GM21515 (cell line): ENCODE results near the gene ARF6.
"Not testable (repeated sequence)": the region's sequence is repeated elsewhere in the genome, so short reads cannot be mapped to it uniquely, and the experiment has no call there.

ENCODE experiments used
- ATAC-seq: cut with Tn5 transposase; IDR thresholded peaks from one replicate; pipeline ENCODE4 v1.9.1; 2021; ENCODE audit not compliant: unreplicated experiment

Gene ARF6

DNA sequence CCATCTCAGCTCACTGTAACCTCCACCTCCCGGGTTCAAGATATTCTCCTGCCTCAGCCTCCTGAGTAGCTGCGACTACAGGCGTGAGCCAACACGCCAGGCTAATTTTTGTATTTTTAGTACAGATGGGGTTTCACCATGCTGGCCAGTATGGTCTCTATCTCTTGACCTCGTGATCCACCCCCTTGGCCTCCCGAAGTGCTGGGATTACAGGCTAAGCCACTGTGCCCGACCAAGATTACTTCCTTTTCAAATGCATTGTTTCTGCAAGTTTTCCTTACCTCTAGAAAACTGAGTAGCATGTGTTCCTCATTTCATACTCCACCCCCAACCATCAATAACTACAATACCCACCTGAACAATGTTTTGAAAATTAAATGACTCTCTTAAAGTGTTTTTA is 13.1 kb downstream of the ARF6 start:
- no peak for ATAC-seq

DNA sequence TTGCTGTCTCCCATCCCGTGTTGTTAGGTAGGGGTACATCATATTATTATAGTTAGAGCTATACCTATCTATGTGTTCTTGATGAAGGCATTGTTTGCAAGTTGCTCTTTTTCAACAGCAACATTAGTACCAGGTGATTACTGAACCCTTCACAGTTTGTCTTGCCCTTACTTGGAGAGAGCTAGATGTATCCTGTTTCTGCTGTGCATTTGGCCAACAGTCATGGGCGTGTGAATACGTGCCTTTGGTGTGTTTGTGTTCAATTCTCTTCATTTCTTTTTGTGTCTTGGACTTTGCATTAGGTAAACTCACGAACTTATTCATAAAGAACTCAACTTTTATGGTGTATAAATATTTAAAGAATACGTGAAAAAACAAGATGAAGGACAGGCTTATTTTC is 14.3 kb downstream of the ARF6 start:
- ATAC-seq: no peak

DNA sequence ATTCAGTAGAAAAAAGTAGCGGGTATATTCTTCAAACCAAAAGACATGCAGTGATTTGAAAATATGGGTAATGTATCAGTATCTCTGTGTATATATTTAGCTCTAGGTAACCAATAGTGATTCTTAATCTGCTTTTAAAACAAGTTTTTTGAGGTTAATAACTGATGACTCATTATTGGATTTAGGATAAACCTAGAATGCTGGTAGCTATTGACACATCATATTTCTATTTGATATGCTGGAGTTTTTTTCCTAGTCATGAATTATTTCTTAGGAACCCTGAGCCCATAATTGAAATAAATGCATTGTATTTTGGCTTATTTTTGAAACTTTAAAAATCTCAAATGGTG is 15.5 kb downstream of the ARF6 start:
- no peak for ATAC-seq

DNA sequence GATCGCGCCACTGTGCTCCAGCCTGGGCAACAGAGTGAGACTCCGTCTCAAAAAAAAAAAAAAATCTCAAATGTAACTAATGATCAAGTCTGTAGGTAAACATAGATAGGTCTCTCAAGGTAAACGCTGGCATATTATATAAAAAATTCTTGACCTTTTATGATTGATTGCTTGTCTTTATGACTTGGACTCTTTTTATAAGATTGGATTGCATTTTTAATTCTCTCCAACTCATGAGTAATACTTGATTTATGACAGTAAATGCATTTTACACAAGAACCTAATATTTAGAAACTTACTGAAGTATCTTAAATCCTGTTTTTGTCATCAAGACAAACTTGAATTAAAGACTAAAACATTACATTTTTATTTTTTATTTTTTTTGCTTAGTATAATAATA is 16.1 kb downstream of the ARF6 start:
- ATAC-seq: no peak

DNA sequence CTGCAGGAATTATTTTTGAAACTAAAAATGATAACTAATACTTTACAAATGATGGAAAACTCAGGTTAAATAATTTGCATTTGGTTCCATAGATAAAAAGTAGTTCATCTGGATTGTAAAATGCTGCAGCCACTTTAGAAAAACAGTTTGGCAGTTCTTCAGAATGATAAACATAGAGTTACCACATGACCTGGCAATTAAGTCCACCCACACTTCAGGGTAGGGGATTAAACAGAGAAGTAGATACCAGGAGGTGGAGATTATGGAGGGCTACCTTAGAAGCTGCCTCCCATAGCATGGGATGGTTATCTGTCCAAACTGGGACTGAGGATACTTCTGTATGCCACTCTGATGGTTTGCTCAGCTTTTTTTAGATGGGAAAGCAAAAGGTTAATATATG is 22.2 kb downstream of the ARF6 start:
- no peak for ATAC-seq

DNA sequence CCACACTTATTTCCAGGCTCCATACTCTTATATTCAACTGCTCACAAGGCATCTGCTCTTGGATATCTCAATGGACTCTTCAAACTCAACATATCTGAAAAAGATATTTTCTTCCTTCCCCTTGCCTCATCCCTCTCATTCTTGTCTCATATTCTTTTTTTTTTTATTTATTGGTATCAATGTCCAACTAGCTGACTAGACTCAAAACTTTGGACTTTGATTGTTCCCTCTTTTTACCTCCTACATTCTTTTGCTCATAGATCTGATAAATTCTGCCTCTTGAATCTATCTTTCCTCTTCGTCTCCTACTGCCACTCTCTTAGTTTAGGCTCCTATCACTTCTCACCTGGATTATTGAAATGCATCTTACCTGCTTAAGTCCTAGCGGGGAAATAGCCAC is 25.8 kb downstream of the ARF6 start:
- no peak for ATAC-seq

DNA sequence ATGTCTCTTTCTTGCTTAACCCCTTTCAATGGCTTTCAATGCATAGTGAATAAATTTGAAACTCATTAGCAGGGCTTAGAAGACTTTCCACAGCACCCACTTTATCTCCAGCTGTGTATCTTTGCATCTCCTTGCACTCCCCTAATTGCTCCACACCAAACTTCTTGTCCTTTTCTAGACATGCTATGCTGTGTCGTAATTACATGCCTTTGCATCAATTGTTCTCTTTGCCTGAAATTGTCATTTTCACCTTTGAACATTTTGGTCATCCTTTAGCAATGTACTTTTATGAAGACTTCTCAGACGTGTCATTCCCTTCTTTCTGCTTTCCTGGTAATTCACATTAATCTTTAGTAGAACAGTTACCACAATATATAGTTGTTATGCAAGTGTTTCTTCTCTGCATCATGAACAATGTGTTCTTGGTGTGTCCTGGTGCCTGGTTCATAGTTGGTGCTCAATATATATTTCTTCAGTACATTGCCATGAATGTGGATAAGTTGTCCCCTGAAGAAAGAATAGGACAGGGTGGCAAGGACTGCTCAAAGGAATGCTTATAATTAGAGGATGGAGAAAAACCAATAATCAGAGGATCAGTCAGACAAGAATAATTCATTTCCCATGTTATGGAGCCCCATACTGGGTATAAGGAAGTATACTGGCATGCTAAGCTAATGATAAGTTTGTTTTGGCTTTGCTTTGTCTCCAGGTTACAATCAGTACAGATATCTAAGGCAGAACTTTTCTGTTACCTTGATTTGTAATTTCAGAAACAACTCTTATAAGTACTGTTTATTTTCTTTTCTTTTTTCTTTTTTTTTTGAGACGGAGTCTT is 27.2 kb downstream of the ARF6 start:
- no peak for ATAC-seq

DNA sequence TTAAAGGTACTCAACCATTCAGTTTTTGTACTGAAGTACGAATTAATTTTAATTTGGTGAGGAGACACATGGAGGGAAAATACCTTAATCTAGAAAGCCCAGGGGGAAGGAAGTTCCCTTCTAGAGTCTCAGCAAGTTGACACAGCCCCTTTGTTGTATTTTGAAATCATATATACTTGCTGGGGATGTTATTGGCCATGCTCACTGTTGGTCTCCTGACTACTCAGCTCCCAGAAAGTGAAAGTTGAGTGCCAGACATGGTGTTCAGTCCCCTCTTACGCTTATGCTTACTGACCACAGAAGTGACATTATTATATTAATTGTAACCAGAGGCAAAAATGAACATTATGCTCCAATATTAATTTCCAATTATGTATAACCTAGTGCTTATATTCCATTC is 28.1 kb downstream of the ARF6 start:
- ATAC-seq: no peak

DNA sequence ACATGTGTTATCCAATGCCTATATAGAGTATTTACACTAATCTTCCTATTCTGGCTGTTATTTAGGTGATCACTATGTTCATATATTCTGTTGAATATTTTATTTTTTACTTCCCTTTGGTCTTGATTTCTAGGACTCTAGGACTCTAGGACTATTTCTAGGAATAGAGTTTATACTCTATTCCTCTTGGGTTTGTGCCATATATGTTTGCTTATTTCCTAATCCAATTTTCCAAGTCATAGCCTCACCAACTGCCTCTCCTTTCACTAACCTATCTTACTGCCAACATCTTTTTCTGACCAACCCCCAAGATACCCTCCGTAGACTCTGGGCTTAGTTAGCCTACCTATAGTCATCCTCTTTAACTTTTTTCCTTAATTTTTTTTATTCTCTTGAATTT is 28.5 kb downstream of the ARF6 start:
- no peak for ATAC-seq

DNA sequence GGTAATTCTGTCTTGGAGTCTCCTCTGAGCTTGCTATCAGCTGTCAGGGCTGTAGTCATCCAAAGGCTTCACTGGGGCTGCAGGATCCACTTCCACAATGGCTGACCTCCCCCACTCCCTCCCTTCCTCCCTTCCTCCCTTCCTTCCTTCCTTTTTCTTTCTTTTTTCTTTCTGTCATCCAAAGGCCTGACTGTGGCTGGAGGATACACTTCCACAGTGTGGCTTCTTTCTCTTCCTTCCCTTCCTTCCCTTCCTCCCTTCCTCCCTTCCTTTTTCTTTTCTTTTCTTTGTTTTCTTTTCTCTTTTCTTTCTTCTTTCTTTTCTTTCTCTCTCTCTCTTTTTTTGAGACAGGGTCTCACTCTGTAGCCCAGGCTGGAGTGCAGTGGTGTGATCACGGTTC is 30.6 kb downstream of the ARF6 start:
- ATAC-seq: no peak

DNA sequence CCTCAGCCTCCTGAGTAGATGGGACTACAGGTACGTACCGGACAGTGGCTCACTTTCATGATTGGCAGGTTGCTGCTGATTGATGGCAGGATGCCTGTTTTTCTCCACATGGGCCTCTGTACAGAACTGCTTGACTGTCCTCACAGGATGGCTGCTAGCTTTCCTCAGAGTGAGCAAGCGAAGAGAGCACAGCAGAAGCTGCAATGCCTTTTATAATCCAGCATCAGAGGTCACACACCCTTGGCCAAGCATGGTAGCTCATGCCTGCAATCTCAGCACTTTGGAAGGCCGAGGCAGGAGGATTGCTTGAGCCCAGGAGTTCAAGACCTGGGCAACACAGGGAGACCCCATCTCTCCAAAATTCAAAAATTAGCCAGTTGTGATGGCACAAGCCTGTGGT is 31.0 kb downstream of the ARF6 start:
- ATAC-seq: no peak

DNA sequence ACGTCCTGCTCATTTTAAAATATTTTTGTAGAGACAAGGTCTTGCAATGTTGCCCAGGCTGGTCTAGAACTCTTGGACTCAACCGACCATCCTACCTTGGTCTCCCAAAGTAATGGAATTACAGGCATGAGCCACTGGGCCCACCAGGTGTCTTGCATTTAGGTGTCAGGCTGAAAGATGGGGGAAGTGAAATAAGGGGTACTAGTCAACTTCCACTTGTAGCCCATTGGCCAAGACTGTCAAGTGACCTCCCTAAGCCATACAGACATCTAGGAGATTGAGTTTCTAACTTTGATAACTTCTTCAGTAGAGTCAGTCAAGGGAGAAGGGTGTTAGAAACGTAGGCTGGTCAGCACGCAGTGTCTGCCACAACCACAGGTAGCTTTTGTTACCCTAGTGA is 32.0 kb downstream of the ARF6 start:
- ATAC-seq: no peak

DNA sequence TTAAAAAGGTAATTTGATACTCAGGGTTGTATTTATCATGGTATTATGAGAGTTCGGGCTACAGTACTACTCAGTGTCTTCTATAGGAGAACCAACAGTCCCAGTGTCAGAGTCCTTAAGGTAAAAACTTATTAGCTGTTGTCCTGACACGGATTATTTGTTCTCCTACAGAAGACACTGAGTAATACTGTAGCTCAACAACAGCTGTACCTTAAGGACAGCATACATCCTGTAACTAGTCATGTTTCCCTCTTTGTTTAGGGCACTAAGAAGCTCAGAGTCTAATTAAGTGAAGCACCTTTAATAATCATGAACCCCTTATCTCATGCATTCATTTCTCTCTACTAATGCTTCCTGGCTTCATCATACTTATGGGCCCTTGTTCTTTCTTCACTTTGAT is 33.9 kb downstream of the ARF6 start:
- ATAC-seq: no peak

DNA sequence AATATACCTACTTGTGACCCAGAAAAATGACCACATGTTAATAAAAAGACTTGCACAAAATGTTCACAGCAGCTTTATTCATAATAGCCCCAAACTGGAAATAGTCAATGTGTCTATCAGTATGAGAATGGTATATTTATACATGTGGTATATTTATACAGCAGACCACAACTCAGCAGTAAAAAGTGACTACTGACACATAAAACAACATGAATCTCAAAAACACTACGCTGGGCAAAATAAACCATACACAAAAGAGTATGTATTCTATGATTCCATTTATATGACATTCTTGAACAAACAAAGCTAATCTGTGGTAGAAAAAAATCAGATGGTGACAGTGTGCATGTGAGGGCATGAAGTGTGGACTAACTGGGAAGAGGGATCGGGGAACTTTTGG is 35.1 kb downstream of the ARF6 start:
- no peak for ATAC-seq

DNA sequence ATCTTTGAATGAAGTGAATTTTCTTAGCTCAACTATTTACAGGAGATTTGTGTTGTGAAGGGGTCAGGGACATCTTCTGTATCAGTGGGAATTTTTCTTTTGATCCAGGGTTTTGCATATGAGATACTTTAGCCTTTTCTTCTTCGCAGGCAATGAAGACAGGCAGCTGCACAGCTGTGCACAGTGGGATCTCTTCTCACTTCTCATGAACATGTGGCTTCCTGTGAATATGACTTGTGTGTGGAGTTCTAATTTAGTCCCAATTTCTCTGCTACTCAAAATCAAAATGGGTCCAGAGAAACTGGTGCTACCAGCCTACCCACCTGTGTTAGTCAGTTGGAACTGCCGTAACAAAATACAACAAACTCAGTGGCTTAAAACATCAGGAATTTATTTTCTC is 37.8 kb downstream of the ARF6 start:
- no peak for ATAC-seq

DNA sequence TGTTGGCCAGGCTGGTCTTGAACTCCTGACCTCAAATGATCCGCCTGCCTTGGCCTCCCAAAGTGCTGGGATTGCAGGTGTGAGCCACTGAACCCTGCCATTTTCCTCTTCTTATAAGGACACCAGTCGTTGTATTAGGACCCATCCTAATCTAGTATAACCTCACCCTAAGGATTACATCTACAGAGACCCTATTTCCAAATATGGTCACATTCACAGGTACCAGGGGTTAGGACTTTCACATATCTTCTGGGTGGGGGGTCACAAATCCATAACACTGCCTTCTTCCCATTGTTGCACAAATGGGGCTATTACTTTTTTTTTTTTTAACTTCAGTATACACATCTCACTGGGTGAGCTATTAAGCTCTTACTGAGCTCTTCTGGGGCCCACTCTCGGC is 38.6 kb downstream of the ARF6 start:
- no peak for ATAC-seq

DNA sequence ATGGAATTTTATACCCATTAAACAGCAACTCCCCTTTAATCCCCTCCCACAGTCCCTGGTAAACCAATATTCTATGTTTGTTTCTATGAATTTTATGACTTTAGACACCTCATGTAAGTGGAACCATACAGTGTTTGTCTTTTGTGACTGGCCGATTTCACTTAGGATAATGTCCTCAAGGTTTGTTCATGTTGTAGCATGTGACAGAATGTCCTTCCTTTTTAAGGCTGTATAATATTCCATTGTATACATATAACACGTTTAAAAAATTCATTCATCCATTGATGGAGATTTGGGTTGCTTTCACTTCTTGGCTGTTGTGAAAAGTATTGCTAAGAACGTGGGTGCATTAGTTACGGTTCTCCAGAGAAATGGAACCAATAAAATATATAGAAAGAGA is 40.2 kb downstream of the ARF6 start:
- ATAC-seq: no peak

DNA sequence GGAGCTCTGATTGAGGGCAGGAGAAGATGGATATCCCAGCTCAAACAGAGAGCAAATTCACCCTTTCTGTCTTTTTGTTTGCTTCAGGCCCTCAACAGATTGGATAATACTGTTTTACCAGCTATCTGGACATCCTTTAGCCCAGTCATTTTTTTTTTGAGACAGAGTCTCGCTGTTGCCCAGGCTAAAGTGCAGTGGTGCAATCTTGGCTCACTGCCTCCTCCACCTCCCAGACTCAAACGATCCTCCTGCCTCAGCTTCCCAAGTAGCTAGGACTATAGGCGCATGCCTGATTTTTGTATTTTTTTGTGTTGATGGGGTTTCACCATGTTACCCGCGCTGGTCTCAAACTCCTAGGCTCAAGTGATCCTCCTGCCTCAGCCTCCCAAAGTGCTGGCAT is 40.8 kb downstream of the ARF6 start:
- no peak for ATAC-seq

DNA sequence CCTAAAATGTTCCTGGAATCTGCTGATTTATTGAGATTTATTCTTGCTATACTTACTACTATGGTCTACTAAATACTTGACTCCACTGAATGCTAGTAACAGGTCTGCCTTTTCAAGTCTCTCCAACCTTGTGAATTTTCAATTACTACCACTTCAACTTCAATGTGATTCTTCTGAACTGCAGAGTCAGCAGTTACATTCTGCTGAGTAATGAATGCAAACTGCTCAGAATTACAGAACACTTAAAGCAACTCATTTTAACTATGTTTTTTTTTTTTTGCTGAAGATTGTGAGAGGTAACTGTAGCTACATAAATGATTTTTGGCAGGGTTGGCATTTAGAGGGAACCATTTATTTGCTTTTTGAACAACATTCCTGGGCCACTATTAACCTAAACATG is 41.8 kb downstream of the ARF6 start:
- ATAC-seq: no peak

DNA sequence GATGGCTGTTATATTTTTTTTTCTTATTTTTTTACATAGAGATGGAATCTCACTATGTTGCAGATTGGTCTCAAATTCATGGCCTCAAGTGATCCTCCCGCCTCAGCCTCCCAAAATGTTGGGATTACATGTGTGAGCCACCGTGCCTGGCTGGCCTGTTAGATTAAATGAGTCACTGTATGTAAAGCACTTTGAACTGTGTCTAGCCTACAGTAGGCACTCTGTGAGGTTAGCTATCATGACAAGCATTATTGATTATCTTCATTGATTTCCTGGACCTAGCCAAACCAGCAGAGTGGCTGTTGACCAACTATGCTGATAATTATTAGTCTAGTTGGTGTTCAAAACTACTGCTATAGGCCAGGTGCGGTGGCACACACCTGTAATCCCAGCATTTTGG is 42.6 kb downstream of the ARF6 start:
- no peak for ATAC-seq

DNA sequence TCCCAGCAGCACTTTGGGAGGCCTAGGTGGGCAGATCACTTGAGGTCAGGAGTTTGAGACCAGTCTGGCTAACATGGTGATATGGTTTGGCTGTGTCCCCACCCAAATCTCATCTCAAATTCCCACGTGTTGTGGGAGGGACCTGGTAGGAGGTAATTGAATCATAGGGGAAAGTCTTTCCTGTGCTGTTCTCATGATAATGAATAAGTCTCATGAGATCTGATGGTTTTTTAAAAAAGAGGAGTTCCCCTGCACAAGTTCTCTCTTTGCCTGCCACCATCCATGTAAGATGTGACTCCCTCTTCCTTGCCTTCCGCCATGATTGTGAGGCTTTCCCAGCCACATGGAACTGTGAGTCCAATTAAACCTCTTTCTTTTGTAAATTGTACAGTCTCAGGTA is 43.4 kb downstream of the ARF6 start:
- ATAC-seq: not testable (repeated sequence)

DNA sequence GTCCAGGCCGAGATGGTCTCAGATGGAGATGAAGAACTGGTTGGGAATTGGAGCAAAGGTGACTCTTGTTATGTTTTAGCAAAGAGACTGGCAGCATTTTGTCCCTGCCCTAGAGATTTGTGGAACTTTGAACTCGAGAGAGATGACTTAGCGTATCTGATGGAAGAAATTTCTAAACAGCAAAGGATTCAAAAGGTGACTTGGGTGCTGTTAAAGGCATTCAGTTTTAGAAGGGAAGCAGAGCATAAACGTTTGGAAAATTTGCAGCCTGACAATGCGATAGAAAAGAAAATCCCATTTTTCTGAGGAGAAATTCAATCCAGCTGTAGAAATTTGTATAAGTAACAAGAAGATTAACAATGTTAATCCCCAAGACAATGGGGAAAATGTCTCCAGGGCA is 44.0 kb downstream of the ARF6 start:
- ATAC-seq: not testable (repeated sequence)

DNA sequence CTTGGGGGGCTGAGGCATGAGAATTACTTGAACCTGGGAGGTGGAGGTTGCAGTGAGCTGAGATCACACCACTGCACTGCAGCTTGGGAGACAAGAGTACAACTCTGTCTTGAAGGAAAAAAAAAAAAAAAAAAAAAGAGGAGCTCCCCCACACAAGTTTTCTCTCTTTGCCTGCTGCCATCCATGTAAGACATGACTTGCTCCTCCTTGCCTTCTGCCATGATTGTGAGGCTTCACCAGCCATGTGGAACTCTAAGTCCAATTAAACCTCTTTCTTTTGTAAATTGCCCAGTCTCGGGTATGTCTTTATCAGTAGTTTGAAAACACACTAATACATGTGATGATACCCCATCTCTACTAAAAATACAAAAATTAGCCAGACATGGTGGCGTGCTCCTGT is 46.3 kb downstream of the ARF6 start:
- not testable (repeated sequence) for ATAC-seq
